ENCODE results near the gene FLT1.

Gene FLT1

GRCh38 chr13:28313579-28313978, 181.3 kb downstream of the FLT1 start:
- DNase-seq (ENCODE audit: low spot score) = no peak

DNA sequence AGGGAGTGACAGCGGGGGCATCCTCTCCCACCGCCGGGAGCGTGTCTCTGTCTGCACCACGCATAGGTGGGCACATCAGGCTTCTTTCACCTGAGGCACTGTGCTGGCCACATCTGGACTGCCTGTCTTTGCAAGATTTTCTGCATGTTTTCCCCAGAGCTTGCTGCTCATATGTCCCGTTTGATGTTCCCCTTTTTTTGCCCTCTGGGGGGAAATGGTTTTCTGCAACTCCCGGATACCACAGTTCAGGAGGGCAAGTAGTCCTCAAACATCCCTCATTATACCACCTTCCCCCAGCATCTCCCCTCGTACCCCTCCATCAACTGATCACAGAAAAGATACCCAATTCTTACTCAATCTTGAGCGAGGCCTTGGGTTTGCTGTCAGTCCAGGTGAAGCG, 188.6 kb downstream of the FLT1 start:
- DNase-seq (ENCODE audit: low spot score) = no peak

DNA sequence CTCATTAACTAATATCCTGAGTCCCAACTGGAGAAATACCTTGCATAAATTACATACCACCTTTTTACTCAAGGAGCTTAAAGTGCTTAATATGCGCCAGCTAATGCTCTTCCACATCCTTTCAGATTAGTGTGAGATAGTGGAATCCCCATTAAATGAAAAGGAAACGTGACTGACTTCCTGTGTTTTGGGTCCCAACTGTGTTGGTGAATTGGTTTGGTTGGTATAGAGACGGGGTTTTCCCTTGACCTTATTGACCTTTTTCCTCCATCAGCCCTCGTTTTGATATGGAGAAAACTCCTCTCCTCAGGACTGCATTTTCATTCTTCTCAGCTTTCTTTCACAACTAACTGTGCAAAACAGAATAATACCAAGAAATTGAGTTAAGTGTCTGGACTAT, 193.1 kb downstream of the FLT1 start:
- no peak for DNase-seq (ENCODE audit: low spot score)

GRCh38 chr13:28299916-28300315, 195.0 kb downstream of the FLT1 start:
- DNase-seq (ENCODE audit: low spot score) = no peak

- no peak for DNase-seq (ENCODE audit: low spot score)
These were observed 197.6 kb downstream of the FLT1 start for GRCh38 chr13:28297341-28297740.

- no peak for DNase-seq (ENCODE audit: low spot score)
These were observed 208.7 kb downstream of the FLT1 start for GRCh38 chr13:28286263-28286662.

DNA sequence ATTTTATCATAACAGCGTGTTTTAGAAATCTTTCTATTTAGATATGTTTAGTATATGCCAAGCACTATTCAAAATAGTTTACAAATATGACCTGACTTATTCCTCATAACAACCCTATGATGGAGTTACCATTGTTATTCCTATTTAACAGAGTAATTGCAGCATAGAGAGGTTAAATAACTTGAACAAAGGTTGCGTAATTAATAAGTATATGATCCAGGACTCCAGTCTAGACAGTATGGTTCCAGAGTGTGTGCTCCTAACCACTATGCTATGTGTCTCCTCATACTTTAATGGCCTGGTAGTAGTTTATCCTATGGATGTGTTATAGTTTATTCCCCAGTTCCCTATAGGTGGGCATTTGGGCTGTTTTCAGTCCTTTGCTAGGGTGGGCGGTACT, 211.3 kb downstream of the FLT1 start:
- no peak for DNase-seq (ENCODE audit: low spot score)

DNA sequence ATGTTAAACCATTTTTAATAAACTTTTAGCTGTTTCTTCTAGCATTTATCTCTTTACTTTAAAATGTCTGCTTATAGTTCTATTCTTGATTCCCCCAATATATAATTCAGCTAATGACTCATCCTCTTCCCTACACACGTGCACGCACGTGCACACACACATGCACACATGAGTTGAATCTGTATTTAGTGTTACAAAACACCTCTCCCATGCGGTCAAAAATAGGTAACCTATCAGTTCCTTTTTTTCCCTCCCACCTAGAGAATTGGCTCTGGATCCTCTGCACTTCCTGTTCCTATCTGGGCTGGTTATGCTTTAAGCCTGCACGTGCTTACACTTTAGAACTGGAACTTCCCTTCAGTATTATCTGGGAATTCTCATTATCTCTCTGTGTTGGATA, 212.5 kb downstream of the FLT1 start:
- no peak for DNase-seq (ENCODE audit: low spot score)

DNA sequence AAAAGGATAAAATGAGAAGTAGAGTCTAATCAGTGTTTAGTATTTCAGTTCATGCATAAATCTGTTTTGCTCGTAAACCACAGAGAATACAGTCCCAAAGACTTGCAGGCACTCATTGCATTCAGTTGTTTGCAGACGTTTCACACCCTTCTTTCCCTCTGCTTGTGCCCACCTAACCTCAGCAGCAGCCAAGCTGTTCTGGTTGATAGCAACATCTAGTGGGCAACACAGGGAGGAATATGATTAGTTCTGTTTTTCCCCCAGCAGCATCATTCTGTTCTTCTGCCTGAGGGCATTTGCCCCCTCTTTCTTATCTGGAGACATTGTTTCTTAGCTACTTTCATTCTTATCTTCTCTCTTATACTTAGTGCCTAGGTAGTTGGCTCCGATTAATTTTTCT, 221.0 kb downstream of the FLT1 start:
- no peak for DNase-seq (ENCODE audit: low spot score)

GRCh38 chr13:28271056-28271840, 223.7 kb downstream of the FLT1 start:
- no peak for DNase-seq (ENCODE audit: low spot score)

GRCh38 chr13:28268800-28269223, 226.1 kb downstream of the FLT1 start:
- DNase-seq (ENCODE audit: low spot score) = no peak

DNA sequence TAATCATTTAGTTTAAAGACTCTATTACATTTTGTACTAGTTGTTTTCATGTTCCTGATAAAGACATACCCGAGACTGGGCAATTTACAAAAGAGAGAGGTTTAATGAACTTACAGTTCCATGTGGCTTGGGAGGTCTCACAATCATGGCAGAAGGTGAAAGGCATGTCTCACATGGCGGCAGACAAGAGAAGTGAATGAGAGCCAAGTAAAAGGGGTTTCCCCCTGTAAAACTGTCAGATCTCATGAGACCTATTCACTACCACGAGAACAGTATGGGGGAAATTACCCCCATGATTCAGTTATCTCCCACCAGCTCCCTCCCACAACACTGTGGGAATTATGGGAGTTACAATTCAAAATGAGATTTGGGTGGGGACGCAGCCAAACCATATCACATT, 227.4 kb downstream of the FLT1 start:
- no peak for DNase-seq (ENCODE audit: low spot score)

GRCh38 chr13:28258417-28258816, 236.5 kb downstream of the FLT1 start:
- DNase-seq (ENCODE audit: low spot score) = no peak

DNA sequence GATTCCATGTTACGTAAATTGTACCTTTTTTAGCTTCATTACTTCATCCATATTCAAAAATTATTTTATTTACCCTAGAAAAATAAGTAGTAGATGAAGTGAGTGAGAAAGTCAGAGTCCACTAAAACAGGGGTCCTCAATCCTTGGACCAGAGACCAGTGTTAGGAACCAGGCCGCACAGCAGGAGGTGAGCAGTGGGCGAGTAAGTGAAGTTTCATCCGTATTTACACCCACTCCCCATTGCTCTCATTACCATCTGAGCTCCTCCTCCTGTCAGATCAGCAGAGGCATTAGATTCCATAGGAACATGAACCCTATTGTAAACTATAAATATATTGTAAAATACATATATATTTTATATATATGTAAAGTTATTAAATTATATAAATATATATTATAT, 237.6 kb downstream of the FLT1 start:
- no peak for DNase-seq (ENCODE audit: low spot score)

GRCh38 chr13:28252547-28252946, 242.4 kb downstream of the FLT1 start:
- DNase-seq (ENCODE audit: low spot score) = no peak

GRCh38 chr13:28251466-28251865, 243.5 kb downstream of the FLT1 start:
- DNase-seq (ENCODE audit: low spot score) = no peak

DNA sequence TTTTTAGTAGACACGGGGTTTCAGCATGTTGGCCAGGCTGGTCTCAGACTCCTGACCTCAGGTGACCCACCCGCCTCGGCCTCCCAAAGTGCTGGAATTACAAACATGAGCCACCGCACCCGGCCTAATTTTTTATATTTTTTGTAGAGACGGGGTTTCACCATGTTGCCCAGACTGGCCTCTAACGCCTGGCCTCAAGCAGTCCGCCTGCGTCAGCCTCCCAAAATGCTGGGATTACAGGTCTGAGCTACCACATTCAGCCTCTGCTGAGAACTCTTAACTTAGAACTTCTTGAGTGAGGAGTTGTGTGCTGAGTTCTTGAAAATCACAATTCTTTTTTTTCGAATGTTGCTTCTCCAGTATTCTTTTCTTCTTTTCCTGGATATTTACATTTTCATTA, 244.4 kb downstream of the FLT1 start:
- DNase-seq (ENCODE audit: low spot score) = no peak
